Measurements from ENCODE around the gene NNT. TPM values are rescaled to one million over a fixed set of nuclear protein-coding genes. Genes with fewer than 3 reads are reported as not detected.
"Not testable (repeated sequence)": the region's sequence is repeated elsewhere in the genome, so short reads cannot be mapped to it uniquely, and the experiment has no call there.

Gene NNT
- total RNA-seq, 1 donor from 2014 or later, result 190 TPM

GRCh38 chr5:43702293-43702692 is 99.3 kb downstream of the NNT start:
- DNase-seq (ENCODE audit: low read depth), result no peak

GRCh38 chr5:43702815-43703214 is 99.8 kb downstream of the NNT start:
- DNase-seq (ENCODE audit: low read depth), result peak; percentile 47

GRCh38 chr5:43704243-43704642 is 101.3 kb downstream of the NNT start:
- DNase-seq (ENCODE audit: low read depth), result no peak

GRCh38 chr5:43706576-43706975 is 103.6 kb downstream of the NNT start:
- not testable (repeated sequence) for DNase-seq (ENCODE audit: low read depth)

GRCh38 chr5:43711496-43711895 is 108.5 kb downstream of the NNT start:
- DNase-seq (ENCODE audit: low read depth), result peak; percentile 37

GRCh38 chr5:43712081-43712480 is 109.1 kb downstream of the NNT start:
- no peak for DNase-seq (ENCODE audit: low read depth)

- DNase-seq (ENCODE audit: low read depth), result not testable (repeated sequence)
Observed at GRCh38 chr5:43719783-43720182, 116.8 kb downstream of the NNT start.

- DNase-seq (ENCODE audit: low read depth), result no peak
Observed at GRCh38 chr5:43728581-43728980, 125.6 kb downstream of the NNT start.

- peak; percentile 59 for DNase-seq (ENCODE audit: low read depth)
Observed at GRCh38 chr5:43729846-43730478, 127.0 kb downstream of the NNT start.

- DNase-seq (ENCODE audit: low read depth), result peak; percentile 3
Observed at GRCh38 chr5:43730832-43731342, 127.9 kb downstream of the NNT start.

GRCh38 chr5:43731573-43731972 is 128.6 kb downstream of the NNT start:
- no peak for DNase-seq (ENCODE audit: low read depth)

- not testable (repeated sequence) for DNase-seq (ENCODE audit: low read depth)
Observed at GRCh38 chr5:43745923-43746548, 143.1 kb downstream of the NNT start.

GRCh38 chr5:43750809-43751208 is 147.8 kb downstream of the NNT start:
- DNase-seq (ENCODE audit: low read depth), result no peak

- DNase-seq (ENCODE audit: low read depth), result no peak
Observed at GRCh38 chr5:43753069-43753468, 150.1 kb downstream of the NNT start.

Other genes starting within 250 kb of the NNT start
- 0.05 and 0.43 TPM in 2 replicates for gene CCL28, start 190.8 kb upstream of the NNT start, total RNA-seq
- 23.8 and 35.8 TPM in 2 replicates for gene TMEM267, start 119.3 kb upstream of the NNT start, total RNA-seq
- 2.0 and 3.6 TPM in 2 replicates for gene C5orf34, start 88.0 kb upstream of the NNT start, total RNA-seq
- gene PAIP1, start 46.1 kb upstream of the NNT start, total RNA-seq, result 131 and 141 TPM in 2 replicates